DND-41 (cell line): Measurements from ENCODE around the gene AFF3.
A peak's percentile ranks its signal among the peaks of the same experiment; 100 is the strongest.

ENCODE experiments used
- ATAC-seq: fragments of 200-7000 bp; cut with Tn5 transposase; 3 replicates; pipeline ENCODE4 v1.9.1; 2021; ENCODE audit warnings: low read depth; ENCODE audit not compliant: insufficient read depth
- DNase-seq: peaks from one replicate; pipeline ENCODE4 v3.0.0-alpha.2; 2020
- H2AFZ ChIP-seq: 2 replicates; pipeline ENCODE4 v1.6.0; 2012; ENCODE audit warnings: low read depth, low read length
- H3K27ac ChIP-seq: 2 replicates; pipeline ENCODE4 v1.5.1; 2012; ENCODE audit warnings: low read length, inconsistent platforms
- H3K27me3 ChIP-seq: fragments of 200-600 bp; sonication (generic); 2 replicates; pipeline ENCODE4 v1.6.0; 2012; ENCODE audit warnings: low read length, mild to moderate bottlenecking, inconsistent platforms; ENCODE audit not compliant: insufficient read depth, poor library complexity
- H3K36me3 ChIP-seq: 2 replicates; pipeline ENCODE4 v1.5.1; 2012; ENCODE audit warnings: low read length, inconsistent platforms; ENCODE audit not compliant: insufficient read depth
- H3K4me1 ChIP-seq: 2 replicates; pipeline ENCODE4 v1.5.1; 2012; ENCODE audit warnings: mild to moderate bottlenecking, low read length; ENCODE audit not compliant: insufficient read depth
- H3K4me2 ChIP-seq: 2 replicates; pipeline ENCODE4 v1.6.0; 2012; ENCODE audit warnings: mild to moderate bottlenecking, moderate library complexity, low read length, inconsistent platforms; ENCODE audit not compliant: insufficient read depth
- H3K4me3 ChIP-seq, 2 experiments: fragments of 200-600 bp in 1 of 2; shearing (Covaris generic) in 1 of 2; 2 replicates each; pipeline ENCODE4 v1.5.1; 2012 to 2016; ENCODE audit warnings: inconsistent platforms in 2 of 2, low read length in 2 of 2, mild to moderate bottlenecking in 2 of 2, low read depth in 1 of 2, moderate library complexity in 1 of 2
- H3K79me2 ChIP-seq: 2 replicates; pipeline ENCODE4 v1.6.0; 2012; ENCODE audit warnings: low read length, inconsistent platforms; ENCODE audit not compliant: insufficient read depth
- H3K9ac ChIP-seq: 2 replicates; pipeline ENCODE4 v1.6.0; 2012; ENCODE audit warnings: low read depth, mild to moderate bottlenecking, inconsistent platforms, low read length, moderate library complexity
- H3K9me3 ChIP-seq: 2 replicates; pipeline ENCODE4 v1.5.1; 2012; ENCODE audit warnings: low read length, moderate library complexity, mild to moderate bottlenecking, inconsistent platforms; ENCODE audit not compliant: insufficient read depth, severe bottlenecking
- H4K20me1 ChIP-seq: 2 replicates; pipeline ENCODE4 v1.6.0; 2012; ENCODE audit warnings: low read length; ENCODE audit not compliant: insufficient read depth
- EZH2 ChIP-seq: IDR thresholded peaks from 3 replicates; pipeline ENCODE4 v1.6.1; 2012; ENCODE audit warnings: borderline replicate concordance, low read depth, mild to moderate bottlenecking, moderate library complexity, low read length, inconsistent platforms; ENCODE audit not compliant: severe bottlenecking
- TF ChIP-seq, protein P1 (sequence below): IDR thresholded peaks from 2 replicates; pipeline ENCODE4 v1.5.1; 2012; ENCODE audit warnings: borderline replicate concordance, low read length, moderate library complexity, mild to moderate bottlenecking; ENCODE audit not compliant: poor library complexity, severe bottlenecking; ENCODE audit errors: extremely low read depth

Gene AFF3

DNA sequence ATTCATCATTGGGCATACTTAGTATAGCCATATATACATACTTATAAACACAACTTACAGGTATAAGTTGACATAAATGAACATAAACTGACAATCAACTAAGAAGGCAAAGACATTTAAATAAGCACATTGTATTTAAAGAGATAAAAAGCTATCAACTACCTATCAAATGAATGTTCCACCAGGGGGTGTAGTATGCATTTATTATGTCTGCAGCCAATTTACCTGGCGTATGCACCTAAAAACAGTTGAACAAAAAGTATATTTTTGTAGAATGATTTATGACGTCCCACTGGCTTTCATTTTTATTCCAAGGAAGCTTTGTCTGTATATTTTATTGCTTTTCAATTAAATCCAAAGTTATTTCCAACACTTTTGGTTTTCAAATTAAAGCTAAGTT lies 323.5 kb downstream of the AFF3 start:
- DNase-seq (no peak), ATAC-seq (no peak)
- TF ChIP-seq, protein P1, sequence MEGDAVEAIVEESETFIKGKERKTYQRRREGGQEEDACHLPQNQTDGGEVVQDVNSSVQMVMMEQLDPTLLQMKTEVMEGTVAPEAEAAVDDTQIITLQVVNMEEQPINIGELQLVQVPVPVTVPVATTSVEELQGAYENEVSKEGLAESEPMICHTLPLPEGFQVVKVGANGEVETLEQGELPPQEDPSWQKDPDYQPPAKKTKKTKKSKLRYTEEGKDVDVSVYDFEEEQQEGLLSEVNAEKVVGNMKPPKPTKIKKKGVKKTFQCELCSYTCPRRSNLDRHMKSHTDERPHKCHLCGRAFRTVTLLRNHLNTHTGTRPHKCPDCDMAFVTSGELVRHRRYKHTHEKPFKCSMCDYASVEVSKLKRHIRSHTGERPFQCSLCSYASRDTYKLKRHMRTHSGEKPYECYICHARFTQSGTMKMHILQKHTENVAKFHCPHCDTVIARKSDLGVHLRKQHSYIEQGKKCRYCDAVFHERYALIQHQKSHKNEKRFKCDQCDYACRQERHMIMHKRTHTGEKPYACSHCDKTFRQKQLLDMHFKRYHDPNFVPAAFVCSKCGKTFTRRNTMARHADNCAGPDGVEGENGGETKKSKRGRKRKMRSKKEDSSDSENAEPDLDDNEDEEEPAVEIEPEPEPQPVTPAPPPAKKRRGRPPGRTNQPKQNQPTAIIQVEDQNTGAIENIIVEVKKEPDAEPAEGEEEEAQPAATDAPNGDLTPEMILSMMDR, result peak; percentile 39
- no peak for TF ChIP-seq EZH2
- no peaks in the 10 kb centered on the region for H3K36me3 ChIP-seq
- H3K4me2 ChIP-seq, result no peak overlapping the region
- no peak overlapping the region for H2AFZ ChIP-seq
- no peaks in the 10 kb centered on the region for H3K27me3 ChIP-seq
- H4K20me1 ChIP-seq, result no peaks in the 10 kb centered on the region
- no peak overlapping the region for H3K9ac ChIP-seq
- no peak overlapping the region for H3K4me3 ChIP-seq
- no peak overlapping the region for H3K27ac ChIP-seq
- no peaks in the 10 kb centered on the region for H3K4me1 ChIP-seq
- H3K9me3 ChIP-seq, result no peaks in the 10 kb centered on the region
- no peaks in the 10 kb centered on the region for H3K79me2 ChIP-seq

DNA sequence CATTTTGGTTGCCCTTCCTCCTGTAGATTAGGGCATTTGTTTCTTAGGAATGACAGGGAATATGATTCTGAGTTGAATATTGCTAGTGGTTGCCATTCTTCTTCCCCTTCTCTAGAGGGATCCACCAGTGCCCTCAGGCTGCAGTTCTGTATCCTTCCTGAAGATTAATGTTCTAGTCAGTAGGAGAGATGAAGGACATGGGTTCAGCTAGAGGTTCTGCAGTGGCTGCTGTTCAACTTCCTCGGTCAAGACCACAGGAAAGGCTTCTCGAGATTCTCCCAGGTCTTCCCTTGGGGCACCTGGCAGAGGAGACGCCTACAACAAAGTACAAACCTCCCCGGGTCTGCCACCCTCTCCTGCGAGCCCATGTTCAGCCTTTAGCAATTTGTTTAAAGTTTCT lies 325.5 kb downstream of the AFF3 start:
- Histone ChIP-seq H3K4me3 (no peak overlapping the region), H3K36me3 (no peaks in the 10 kb centered on the region), H3K27me3 (no peaks in the 10 kb centered on the region), H3K4me2 (no peak overlapping the region), H4K20me1 (no peaks in the 10 kb centered on the region), H3K9ac (no peak overlapping the region), H3K4me1 (no peaks in the 10 kb centered on the region), H3K27ac (no peak overlapping the region), H2AFZ (no peak overlapping the region), H3K79me2 (no peaks in the 10 kb centered on the region), H3K9me3 (no peaks in the 10 kb centered on the region)
- ATAC-seq (no peak), DNase-seq (no peak)
- TF ChIP-seq EZH2, result no peak
- TF ChIP-seq, protein P1, result no peak

DNA sequence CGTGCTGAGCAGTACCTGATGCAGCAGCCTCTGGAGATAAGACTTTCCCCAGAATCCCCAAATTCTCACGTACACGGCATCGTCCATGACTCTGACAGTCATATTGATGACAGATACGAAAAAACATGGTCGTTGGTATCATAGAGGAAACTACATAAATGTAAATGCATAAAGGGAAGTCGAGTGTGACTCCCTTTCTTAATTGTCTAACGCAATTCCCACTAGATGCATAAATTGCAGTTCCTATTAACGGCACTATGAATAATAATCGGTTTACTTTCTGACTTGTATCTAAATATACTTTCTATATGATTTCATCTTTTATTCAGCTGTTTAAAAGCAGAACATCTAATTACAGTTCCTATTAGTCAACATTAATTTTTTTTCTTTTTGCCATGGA lies 330.0 kb downstream of the AFF3 start:
- Histone ChIP-seq H3K4me3 (no peak overlapping the region), H3K36me3 (no peaks in the 10 kb centered on the region), H3K4me2 (no peak overlapping the region), H3K27ac (no peak overlapping the region), H2AFZ (no peak overlapping the region), H3K27me3 (no peaks in the 10 kb centered on the region), H3K9ac (no peak overlapping the region), H3K79me2 (no peaks in the 10 kb centered on the region), H4K20me1 (no peaks in the 10 kb centered on the region), H3K9me3 (no peaks in the 10 kb centered on the region), H3K4me1 (no peaks in the 10 kb centered on the region)
- DNase-seq (no peak), ATAC-seq (no peak)
- TF ChIP-seq, protein P1, result no peak
- TF ChIP-seq EZH2, result no peak

DNA sequence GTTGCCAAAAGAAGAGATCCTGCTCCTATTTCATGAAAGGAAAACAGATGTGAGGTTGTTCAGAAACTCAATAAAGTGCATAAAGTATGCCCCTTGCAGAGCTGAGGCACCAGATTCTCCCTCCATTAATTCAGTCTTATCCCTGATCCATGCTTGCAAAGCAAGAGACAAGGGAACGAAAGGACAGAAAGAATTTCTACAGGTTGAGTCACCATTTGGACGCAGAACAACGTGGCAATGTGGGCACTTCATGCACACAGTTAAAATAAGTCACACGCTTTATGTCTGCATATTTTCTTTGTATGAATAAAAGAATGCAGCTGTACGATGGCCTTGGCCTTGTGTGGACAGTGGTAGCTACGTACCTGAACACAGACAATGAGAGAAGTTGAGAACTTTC lies 330.8 kb downstream of the AFF3 start:
- no peaks in the 10 kb centered on the region for H3K79me2 ChIP-seq
- H3K27ac ChIP-seq, result no peak overlapping the region
- no peak overlapping the region for H3K4me2 ChIP-seq
- no peak for DNase-seq
- no peak for ATAC-seq
- no peak overlapping the region for H2AFZ ChIP-seq
- no peaks in the 10 kb centered on the region for H3K4me1 ChIP-seq
- H4K20me1 ChIP-seq, result no peaks in the 10 kb centered on the region
- H3K9me3 ChIP-seq, result no peaks in the 10 kb centered on the region
- no peak overlapping the region for H3K4me3 ChIP-seq
- H3K9ac ChIP-seq, result no peak overlapping the region
- H3K36me3 ChIP-seq, result 0 out of 2 replicates have a peak, but pooled peaks cover 5% of the 10 kb centered on the region
- H3K27me3 ChIP-seq, result no peaks in the 10 kb centered on the region
- TF ChIP-seq EZH2, result no peak
- TF ChIP-seq, protein P1, result no peak
